Measurements from ENCODE around the gene EYA4. TPM values are rescaled to one million over a fixed set of nuclear protein-coding genes. Genes with fewer than 3 reads are reported as not detected.
A peak's percentile ranks its signal among the peaks of the same experiment; 100 is the strongest.

EYA4 gene
- polyA plus RNA-seq, 1 of the 3 experiments (the other 2 are of a cell fraction): 0.08 TPM

GRCh38 chr6:133526436-133526835 is 285.3 kb downstream of the EYA4 start:
- ChIA-PET POLR2A (no interaction called here), CTCF (no interaction called here)
- H3K36me3 ChIP-seq (replicated peaks in 1 of 2; ENCODE audit: control insufficient read depth in 1 of 2, insufficient read depth in 2 of 2, low read length in 1 of 2): no peaks in the 10 kb centered on the region
- no peaks in the 10 kb centered on the region for H4K20me1 ChIP-seq (ENCODE audit: insufficient read depth)
- H3K9ac ChIP-seq: no peak overlapping the region
- H3K9me3 ChIP-seq: no peaks in the 10 kb centered on the region
- H3K9me2 ChIP-seq: no peaks in the 10 kb centered on the region
- H3K79me2 ChIP-seq (ENCODE audit: insufficient read depth): no peaks in the 10 kb centered on the region
- no peaks in the 10 kb centered on the region for H3F3A ChIP-seq (replicated peaks; ENCODE audit: insufficient read depth)
- no peaks in the 10 kb centered on the region; the same call in 1 of the 2 replicates for H3K27me3 ChIP-seq (ENCODE audit: insufficient read depth)
- TF ChIP-seq EZH2phosphoT487 (IDR thresholded peaks at IDR 0.05; ENCODE audit: borderline replicate concordance, low read depth) (no peak), MXI1 (IDR thresholded peaks at IDR 0.05; ENCODE audit: low read depth, low read length) (no peak), RXRA (IDR thresholded peaks at IDR 0.05; ENCODE audit: borderline replicate concordance, low read depth) (no peak), SMC3 (IDR thresholded peaks at IDR 0.05; ENCODE audit: low read depth, low read length) (no peak), TCF12 (IDR thresholded peaks at IDR 0.05) (no peak), SIN3A (IDR thresholded peaks at IDR 0.05; ENCODE audit: borderline replicate concordance, low read depth, low read length) (no peak), EP300 (IDR thresholded peaks at IDR 0.05; ENCODE audit: borderline replicate concordance in 1 of 2, low read depth in 1 of 2, low read length in 1 of 2) (no peak), FOXJ3 (CRISPR knock-in tag; IDR thresholded peaks at IDR 0.05) (no peak), IRF3 (IDR thresholded peaks at IDR 0.05; ENCODE audit: low read depth, low read length) (no peak), ZBTB33 (IDR thresholded peaks at IDR 0.05; ENCODE audit: borderline replicate concordance, low read depth) (no peak), POLR2AphosphoS5 (IDR thresholded peaks at IDR 0.05; ENCODE audit: low read depth, low read length) (no peak), TAF1 (IDR thresholded peaks at IDR 0.05; ENCODE audit: borderline replicate concordance, low read depth, low read length) (no peak)
- TF ChIP-seq, protein P1, sequence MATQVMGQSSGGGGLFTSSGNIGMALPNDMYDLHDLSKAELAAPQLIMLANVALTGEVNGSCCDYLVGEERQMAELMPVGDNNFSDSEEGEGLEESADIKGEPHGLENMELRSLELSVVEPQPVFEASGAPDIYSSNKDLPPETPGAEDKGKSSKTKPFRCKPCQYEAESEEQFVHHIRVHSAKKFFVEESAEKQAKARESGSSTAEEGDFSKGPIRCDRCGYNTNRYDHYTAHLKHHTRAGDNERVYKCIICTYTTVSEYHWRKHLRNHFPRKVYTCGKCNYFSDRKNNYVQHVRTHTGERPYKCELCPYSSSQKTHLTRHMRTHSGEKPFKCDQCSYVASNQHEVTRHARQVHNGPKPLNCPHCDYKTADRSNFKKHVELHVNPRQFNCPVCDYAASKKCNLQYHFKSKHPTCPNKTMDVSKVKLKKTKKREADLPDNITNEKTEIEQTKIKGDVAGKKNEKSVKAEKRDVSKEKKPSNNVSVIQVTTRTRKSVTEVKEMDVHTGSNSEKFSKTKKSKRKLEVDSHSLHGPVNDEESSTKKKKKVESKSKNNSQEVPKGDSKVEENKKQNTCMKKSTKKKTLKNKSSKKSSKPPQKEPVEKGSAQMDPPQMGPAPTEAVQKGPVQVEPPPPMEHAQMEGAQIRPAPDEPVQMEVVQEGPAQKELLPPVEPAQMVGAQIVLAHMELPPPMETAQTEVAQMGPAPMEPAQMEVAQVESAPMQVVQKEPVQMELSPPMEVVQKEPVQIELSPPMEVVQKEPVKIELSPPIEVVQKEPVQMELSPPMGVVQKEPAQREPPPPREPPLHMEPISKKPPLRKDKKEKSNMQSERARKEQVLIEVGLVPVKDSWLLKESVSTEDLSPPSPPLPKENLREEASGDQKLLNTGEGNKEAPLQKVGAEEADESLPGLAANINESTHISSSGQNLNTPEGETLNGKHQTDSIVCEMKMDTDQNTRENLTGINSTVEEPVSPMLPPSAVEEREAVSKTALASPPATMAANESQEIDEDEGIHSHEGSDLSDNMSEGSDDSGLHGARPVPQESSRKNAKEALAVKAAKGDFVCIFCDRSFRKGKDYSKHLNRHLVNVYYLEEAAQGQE (IDR thresholded peaks at IDR 0.05; ENCODE audit: low read depth, low read length): no peak
- DNase-seq: no peak
- H2AFZ ChIP-seq (ENCODE audit: low read depth): 0 out of 2 replicates have a peak overlapping the region, but pooled peaks have one; percentile 49
- peak overlapping the region; percentile 49; the same call in 1 of the 2 replicates for H3K4me2 ChIP-seq
- H3K4me3 ChIP-seq (ENCODE audit: low read depth in 2 of 2, low read length in 1 of 2): peak overlapping the region in 1 of 2 experiments; percentile 19; a peak in 1 of 4 replicates
- no peaks in the 10 kb centered on the region for H3K4me1 ChIP-seq (ENCODE audit: control insufficient read depth in 1 of 2, insufficient read depth in 2 of 2, low read depth in 1 of 2, low read length in 1 of 2)
- 19% methylated on average over 4 of the region's 5 CpGs for WGBS (ENCODE audit: low lambda C conversion rate)
- no peak overlapping the region for H3K27ac ChIP-seq (ENCODE audit: low read depth in 2 of 2, low read length in 1 of 2)
